HepG2 (cell line): ENCODE data around the gene BCL2L11. TPM values are rescaled to one million over a fixed set of nuclear protein-coding genes. Genes with fewer than 3 reads are reported as not detected.

ENCODE experiments used
- DNMT3B ChIP-seq: conservative IDR thresholded peaks from 2 replicates; pipeline ENCODE4 v1.6.1; 2016; ENCODE audit warnings: missing biosample characterization, control low read depth
- EEA1 ChIP-seq: sonication (generic); formaldehyde crosslinking; IDR thresholded peaks from 2 replicates; pipeline ENCODE4 v1.5.1; 2020; ENCODE audit warnings: mild to moderate bottlenecking, missing genetic modification reagents, borderline replicate concordance
- GABPB1 ChIP-seq: IDR thresholded peaks from 2 replicates; pipeline ENCODE4 v1.6.1; 2016; ENCODE audit warnings: mild to moderate bottlenecking, missing genetic modification reagents, moderate library complexity, missing compliant biosample characterization
- HMG20A ChIP-seq: IDR thresholded peaks from 2 replicates; pipeline ENCODE4 v1.6.1; 2016; ENCODE audit warnings: borderline replicate concordance
- HOXA5 ChIP-seq: sonication (generic); formaldehyde crosslinking; IDR thresholded peaks from 2 replicates; pipeline ENCODE4 v1.4.0; 2020; ENCODE audit warnings: missing genetic modification reagents
- IKZF4 ChIP-seq: sonication (generic); formaldehyde crosslinking; IDR thresholded peaks from 2 replicates; pipeline ENCODE4 v1.5.1; 2020; ENCODE audit warnings: borderline replicate concordance, mild to moderate bottlenecking, low read depth, missing genetic modification reagents; ENCODE audit errors: not compliant biosample characterization
- LRRFIP1 ChIP-seq: sonication (generic); formaldehyde crosslinking; conservative IDR thresholded peaks from 2 replicates; pipeline ENCODE4 v1.4.0; 2020; ENCODE audit warnings: missing genetic modification reagents
- MAF1 ChIP-seq: sonication (generic); formaldehyde crosslinking; IDR thresholded peaks from 2 replicates; pipeline ENCODE4 v1.5.0; 2020; ENCODE audit warnings: missing genetic modification reagents, borderline replicate concordance
- NR2F2 ChIP-seq: IDR thresholded peaks from 2 replicates; pipeline ENCODE4 v1.6.1; 2012; ENCODE audit warnings: low read depth, inconsistent platforms, borderline replicate concordance
- POLR2AphosphoS2 ChIP-seq: IDR thresholded peaks from 2 replicates; pipeline ENCODE4 v1.6.1; 2011; ENCODE audit warnings: low read depth, low read length, improper control_type of control experiment
- PRPF4 ChIP-seq: fragments of 200-400 bp; formaldehyde crosslinking; IDR thresholded peaks from 2 replicates; pipeline ENCODE4 v1.6.1; 2016; ENCODE audit warnings: low read length, low read depth; ENCODE audit not compliant: poor library complexity, severe bottlenecking
- RFX5 ChIP-seq: IDR thresholded peaks from 2 replicates; pipeline ENCODE4 v1.6.1; 2011; ENCODE audit warnings: low read depth, low read length, improper control_type of control experiment
- SIN3B ChIP-seq: fragments of 150-350 bp; IDR thresholded peaks from 2 replicates; pipeline ENCODE4 v1.6.1; 2014; ENCODE audit warnings: low read length
- SP2 ChIP-seq: sonication (generic); formaldehyde crosslinking; IDR thresholded peaks from 2 replicates; pipeline ENCODE4 v1.5.1; 2020; ENCODE audit warnings: mild to moderate bottlenecking, missing genetic modification reagents
- TBP ChIP-seq: sonication (generic); formaldehyde crosslinking; IDR thresholded peaks from 2 replicates; pipeline ENCODE4 v1.5.0; 2020; ENCODE audit warnings: missing genetic modification reagents
- ZFY ChIP-seq: sonication (generic); formaldehyde crosslinking; IDR thresholded peaks from 2 replicates; pipeline ENCODE4 v1.4.0; 2020; ENCODE audit warnings: missing genetic modification reagents
- ZNF225 ChIP-seq: sonication (generic); formaldehyde crosslinking; IDR thresholded peaks from 2 replicates; pipeline ENCODE4 v1.4.0; 2020; ENCODE audit warnings: mild to moderate bottlenecking, missing genetic modification reagents
- ZNF530 ChIP-seq: sonication (generic); formaldehyde crosslinking; IDR thresholded peaks from 2 replicates; pipeline ENCODE4 v1.5.0; 2020; ENCODE audit warnings: low read depth, mild to moderate bottlenecking, missing genetic modification reagents
- ZNF549 ChIP-seq: sonication (generic); formaldehyde crosslinking; IDR thresholded peaks from 2 replicates; pipeline ENCODE4 v1.5.0; 2020; ENCODE audit warnings: missing genetic modification reagents
- ZNF615 ChIP-seq: sonication (generic); formaldehyde crosslinking; IDR thresholded peaks from 2 replicates; pipeline ENCODE4 v1.5.0; 2020; ENCODE audit warnings: mild to moderate bottlenecking, missing genetic modification reagents, borderline replicate concordance
- polyA plus RNA-seq, 8 experiments: library from polyadenylated mRNA; depleted of rRNA in 3 of 8; stranded (reverse) in 7 of 8; unstranded in 1 of 8; fragments of >200 nt; fragmentation: Illumina TruSeq in 4 of 8; extraction: Trizol in 4 of 8; gene quantifications; 2 replicates each; pipeline versions ENCODE4 v1.2.1 to v1.2.3, GENCODE V29; 2011 to 2016; ENCODE audit warnings: low read depth in 4 of 8, missing spikeins in 1 of 8, mixed read lengths in 1 of 8; ENCODE audit not compliant: insufficient read depth in 1 of 8
- total RNA-seq, 5 experiments: library from RNA; depleted of rRNA; stranded (reverse); fragments of >200 nt; fragmentation: Illumina TruSeq; extraction: Trizol; gene quantifications; 2 replicates each; pipeline ENCODE4 v1.2.3, GENCODE V29; 2016; ENCODE audit warnings: low read depth in 1 of 5
- TF ChIP-seq, protein P1 (sequence below): sonication (generic); formaldehyde crosslinking; IDR thresholded peaks from 2 replicates; pipeline ENCODE4 v1.8.1; 2022; ENCODE audit warnings: mild to moderate bottlenecking, missing genetic modification reagents
- TF ChIP-seq, protein P2 (sequence below): sonication (generic); formaldehyde crosslinking; IDR thresholded peaks from 2 replicates; pipeline ENCODE4 v1.4.0; 2020; ENCODE audit warnings: missing genetic modification reagents
- TF ChIP-seq, protein P3 (sequence below): IDR thresholded peaks from 2 replicates; pipeline ENCODE4 v1.6.1; 2016; ENCODE audit warnings: missing biosample characterization, missing genetic modification reagents, low read depth
- TF ChIP-seq, protein P4 (sequence below): sonication (generic); formaldehyde crosslinking; IDR thresholded peaks from 2 replicates; pipeline ENCODE4 v1.4.0; 2020; ENCODE audit warnings: mild to moderate bottlenecking, missing genetic modification reagents

Gene BCL2L11
- total and polyA plus RNA-seq, 2 of the 13 experiments (the other 11 are each of a cell fraction or from before 2014, with no cell fraction given), result 6.1 to 9.7 TPM

DNA sequence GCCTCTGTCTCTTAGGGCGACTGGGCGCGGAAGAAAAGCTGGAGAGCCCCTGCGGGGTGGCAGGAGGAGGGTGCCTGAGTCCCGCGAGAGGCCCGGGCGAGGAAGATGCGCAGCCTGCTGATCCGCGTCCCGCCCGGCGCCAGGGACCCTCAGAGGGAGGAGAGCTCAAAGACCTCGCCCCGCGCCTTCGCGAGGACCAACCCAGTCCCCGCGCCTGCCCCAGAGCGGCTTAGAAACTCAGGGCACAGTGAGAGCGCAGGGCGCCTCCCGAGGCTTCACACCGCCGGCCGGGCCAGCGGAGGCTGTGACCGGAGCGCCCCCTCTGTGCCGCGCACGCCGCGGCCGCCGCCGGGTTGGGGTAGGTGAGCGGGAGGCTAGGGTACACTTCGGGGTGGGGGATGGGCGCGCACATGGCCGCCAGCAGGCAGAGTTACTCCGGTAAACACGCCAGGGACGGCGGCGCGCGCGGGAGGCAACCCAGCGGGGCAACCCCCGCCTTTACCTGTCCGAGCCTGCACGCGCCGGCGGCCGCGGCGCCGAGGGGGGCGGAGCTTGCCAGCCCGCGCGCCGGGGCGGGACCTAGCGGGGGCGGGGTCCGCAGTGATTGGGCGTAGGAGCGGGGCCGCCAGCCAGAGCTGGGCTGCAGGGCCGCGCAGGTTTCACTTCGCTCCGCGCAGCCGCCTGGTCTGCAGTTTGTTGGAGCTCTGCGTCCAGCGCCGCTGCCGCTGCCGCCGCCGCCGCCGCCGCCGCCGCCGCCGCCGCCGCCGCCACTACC, at the start of gene BCL2L11 (continued):
- peak; percentile 77 for TF ChIP-seq SP2
- no peak for TF ChIP-seq TBP
- peak; percentile 93; the same call in 1 of the 2 replicates for TF ChIP-seq ZNF615
- TF ChIP-seq HMG20A (CRISPR knock-in tag), result peak; percentile 30; the same call in 1 of the 2 replicates
- no peak for TF ChIP-seq ZNF549 (CRISPR knock-in tag)
- TF ChIP-seq RFX5, result no peak
- TF ChIP-seq PRPF4, result peak; percentile 60
- TF ChIP-seq NR2F2, result no peak; the same call in 1 of the 2 replicates
- no peak; the same call in 1 of the 2 replicates for TF ChIP-seq ZNF225 (CRISPR knock-in tag)
- TF ChIP-seq, protein P1, sequence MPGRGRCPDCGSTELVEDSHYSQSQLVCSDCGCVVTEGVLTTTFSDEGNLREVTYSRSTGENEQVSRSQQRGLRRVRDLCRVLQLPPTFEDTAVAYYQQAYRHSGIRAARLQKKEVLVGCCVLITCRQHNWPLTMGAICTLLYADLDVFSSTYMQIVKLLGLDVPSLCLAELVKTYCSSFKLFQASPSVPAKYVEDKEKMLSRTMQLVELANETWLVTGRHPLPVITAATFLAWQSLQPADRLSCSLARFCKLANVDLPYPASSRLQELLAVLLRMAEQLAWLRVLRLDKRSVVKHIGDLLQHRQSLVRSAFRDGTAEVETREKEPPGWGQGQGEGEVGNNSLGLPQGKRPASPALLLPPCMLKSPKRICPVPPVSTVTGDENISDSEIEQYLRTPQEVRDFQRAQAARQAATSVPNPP (CRISPR knock-in tag), result peak; percentile 98
- TF ChIP-seq ZFY (CRISPR knock-in tag), result peak; percentile 84
- peak; percentile 92 for TF ChIP-seq IKZF4 (CRISPR knock-in tag)
- no peak for TF ChIP-seq POLR2AphosphoS2
- TF ChIP-seq LRRFIP1 (CRISPR knock-in tag), result no peak
- TF ChIP-seq, protein P2, sequence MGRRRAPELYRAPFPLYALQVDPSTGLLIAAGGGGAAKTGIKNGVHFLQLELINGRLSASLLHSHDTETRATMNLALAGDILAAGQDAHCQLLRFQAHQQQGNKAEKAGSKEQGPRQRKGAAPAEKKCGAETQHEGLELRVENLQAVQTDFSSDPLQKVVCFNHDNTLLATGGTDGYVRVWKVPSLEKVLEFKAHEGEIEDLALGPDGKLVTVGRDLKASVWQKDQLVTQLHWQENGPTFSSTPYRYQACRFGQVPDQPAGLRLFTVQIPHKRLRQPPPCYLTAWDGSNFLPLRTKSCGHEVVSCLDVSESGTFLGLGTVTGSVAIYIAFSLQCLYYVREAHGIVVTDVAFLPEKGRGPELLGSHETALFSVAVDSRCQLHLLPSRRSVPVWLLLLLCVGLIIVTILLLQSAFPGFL, result peak; percentile 0; the same call in 1 of the 2 replicates
- TF ChIP-seq, protein P3, sequence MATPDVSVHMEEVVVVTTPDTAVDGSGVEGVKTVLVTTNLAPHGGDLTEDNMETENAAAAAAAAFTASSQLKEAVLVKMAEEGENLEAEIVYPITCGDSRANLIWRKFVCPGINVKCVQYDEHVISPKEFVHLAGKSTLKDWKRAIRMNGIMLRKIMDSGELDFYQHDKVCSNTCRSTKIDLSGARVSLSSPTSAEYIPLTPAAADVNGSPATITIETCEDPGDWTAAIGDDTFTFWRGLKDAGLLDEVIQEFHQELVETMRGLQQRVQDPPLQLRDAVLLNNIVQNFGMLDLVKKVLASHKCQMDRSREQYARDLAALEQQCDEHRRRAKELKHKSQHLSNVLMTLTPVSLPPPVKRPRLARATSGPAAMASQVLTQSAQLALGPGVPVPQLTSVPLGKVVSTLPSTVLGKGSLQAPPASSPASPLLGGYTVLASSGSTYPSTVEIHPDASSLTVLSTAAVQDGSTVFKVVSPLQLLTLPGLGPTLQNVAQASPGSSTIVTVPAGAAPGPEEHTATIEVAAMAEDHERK (CRISPR knock-in tag), result peak; percentile 56; the same call in 1 of the 2 replicates
- TF ChIP-seq, protein P4, sequence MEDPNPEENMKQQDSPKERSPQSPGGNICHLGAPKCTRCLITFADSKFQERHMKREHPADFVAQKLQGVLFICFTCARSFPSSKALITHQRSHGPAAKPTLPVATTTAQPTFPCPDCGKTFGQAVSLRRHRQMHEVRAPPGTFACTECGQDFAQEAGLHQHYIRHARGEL (CRISPR knock-in tag), result peak; percentile 85; the same call in 1 of the 2 replicates
- peak; percentile 34 for TF ChIP-seq DNMT3B
- TF ChIP-seq SIN3B, result no peak
- TF ChIP-seq EEA1 (CRISPR knock-in tag), result peak; percentile 94; the same call in 1 of the 2 replicates
- no peak for TF ChIP-seq ZNF530 (CRISPR knock-in tag)
- TF ChIP-seq GABPB1, result peak; percentile 81
- peak; percentile 73; the same call in 1 of the 2 replicates for TF ChIP-seq MAF1 (CRISPR knock-in tag)
- peak; percentile 84 for TF ChIP-seq HOXA5 (CRISPR knock-in tag)
